Adrenal gland (tissue), 12 donors: ENCODE measurements around the gene SLC35C1. TPM values are rescaled to one million over a fixed set of nuclear protein-coding genes. Genes with fewer than 3 reads are reported as not detected.

Source experiments
- DNase-seq, 7 donors: peaks; one replicate each; pipeline ENCODE4 v3.0.0-alpha.2; 2019 to 2020
- H3K27ac ChIP-seq, 5 donors: fragments of 200-600 bp; sonication (generic) in 4 of 5; 1 replicate in 3 of 5; 2 replicates in 2 of 5; pipeline versions ENCODE4 v1.5.1 to v1.8.0; 2016 to 2020; ENCODE audit warnings: mild to moderate bottlenecking in 1 of 5
- H3K27me3 ChIP-seq: fragments of 200-600 bp; 2 replicates; pipeline ENCODE4 v1.8.0; 2021
- H3K36me3 ChIP-seq, 2 donors: fragments of 200-600 bp; replicated peaks in 1 of 2; 1 replicate in 1 of 2; 2 replicates in 1 of 2; pipeline versions ENCODE4 v1.5.1 to v1.8.0; 2018 to 2022
- H3K4me1 ChIP-seq, 2 donors: fragments of 200-600 bp; replicated peaks in 1 of 2; 1 replicate in 1 of 2; 2 replicates in 1 of 2; pipeline versions ENCODE4 v1.5.1 to v1.8.0; 2018 to 2021
- H3K4me3 ChIP-seq, 4 donors: fragments of 200-600 bp; sonication (generic) in 3 of 4; one replicate each; pipeline ENCODE4 v1.5.1; 2016 to 2018
- H3K9me3 ChIP-seq, 3 donors: fragments of 200-600 bp; sonication (generic) in 1 of 3; replicated peaks in 1 of 3; 1 replicate in 2 of 3; 2 replicates in 1 of 3; pipeline versions ENCODE4 v1.5.1 to v1.8.0; 2016 to 2021
- CTCF ChIP-seq, 6 experiments: fragments of 450-650 bp in 4 of 6; fragments of 200-600 bp in 2 of 6; sonication (generic) in 1 of 6; IDR thresholded peaks; 1 replicate in 5 of 6; 2 replicates in 1 of 6; pipeline versions ENCODE4 v1.5.1 to v1.8.0; 2016 to 2021; ENCODE audit warnings: antibody characterized with exemption in 6 of 6, mild to moderate bottlenecking in 2 of 6, moderate library complexity in 1 of 6
- POLR2A ChIP-seq, 2 donors: fragments of 450-650 bp; IDR thresholded peaks; one replicate each; pipeline ENCODE4 v1.6.1; 2017; ENCODE audit warnings: antibody characterized with exemption in 2 of 2, mild to moderate bottlenecking in 2 of 2, moderate library complexity in 1 of 2
- WGBS, 4 donors: extraction: QIAGEN DNeasy Blood & Tissue Kit in 2 of 4; methylation state at CpG; one replicate each; pipeline versions ENCODE4 v1.1.5 to v1.1.7; 2013 to 2017; 5-methylcytosine and 5-hydroxymethylcytosine counted together
- intact Hi-C, 2 donors: fragments of 100-400 bp; cut with DNase I; formaldehyde crosslinking; loops; one replicate each; pipeline versions ENCODE4 v1.14.1 to v1.15.0; 2022 to 2023
- polyA plus RNA-seq, 3 donors: library from polyadenylated mRNA; stranded (reverse); fragments of 200-250 nt in 2 of 3; fragments of 350-450 nt in 1 of 3; fragmentation: Illumina TruSeq in 1 of 3; extraction: RNeasy Lipid Tissue Mini Kit (QIAGEN cat#74804) in 1 of 3; gene quantifications; one replicate each; pipeline ENCODE4 v1.2.3, GENCODE V29; 2013 to 2014
- total RNA-seq, 9 donors: library from RNA; depleted of rRNA in 4 of 9; stranded (reverse); fragments of >200 nt in 4 of 9; fragments of 120-200 nt in 1 of 9; fragmentation: NEBNext Ultra II Directional in 1 of 9; extraction: Animal tissue kit (Norgen Biotek cat#: 25700) in 1 of 9; gene quantifications; one replicate each; pipeline versions ENCODE4 v1.1.0 to v1.2.4, GENCODE V29; 2013 to 2023
- donor health status: healthy with polysubstance abuse.
- donor health status: Bipolar disorder and iron deficiency.
- donor health status: DM: yes; HTN: yes; CAD: no.
- donor health status: DM: no; HTN: no; CAD: no.
- donor health status: DM: no; HTN: no; CAD: no.
- donor health status: DM: yes; HTN: yes; CAD: no.

Gene SLC35C1
- total and polyA plus RNA-seq, 12 donors: 4.4 to 17.3 (median 10.1) TPM

GRCh38 chr11:45757672-45758071, 47.3 kb upstream of the SLC35C1 start:
- Histone ChIP-seq H3K4me3 (no peak overlapping the region), H3K27ac (no peak overlapping the region), H3K36me3 (no peaks in the 10 kb centered on the region), H3K27me3 (no peaks in the 10 kb centered on the region), H3K9me3 (no peaks in the 10 kb centered on the region), H3K4me1 (peaks cover 0 to 11% of the 10 kb centered on the region in 2 donors)
- no peak for DNase-seq
- WGBS, 4 donors: 71 to 83% (median 81%) methylated on average over 7 of the region's 7 CpGs
- TF ChIP-seq POLR2A (IDR thresholded peaks at IDR 0.05): no peak
- no peak for TF ChIP-seq CTCF (IDR thresholded peaks at IDR 0.05)
- intact Hi-C loops: loop anchor here in 1 of 2 donors (10.0 kb wide), 1 partner anchor 103 kb away; no protein-coding TSS in a partner anchor

GRCh38 chr11:45761659-45762058, 43.3 kb upstream of the SLC35C1 start:
- TF ChIP-seq CTCF (IDR thresholded peaks at IDR 0.05) (no peak), POLR2A (IDR thresholded peaks at IDR 0.05) (no peak)
- no peak overlapping the region for H3K4me3 ChIP-seq
- H3K27ac ChIP-seq: no peak overlapping the region
- 89 to 95% (median 93%) methylated on average over 6 of the region's 6 CpGs for WGBS, 4 donors
- no peaks in the 10 kb centered on the region for H3K27me3 ChIP-seq
- intact Hi-C loops: no loop called here
- no peak for DNase-seq
- H3K9me3 ChIP-seq: no peaks in the 10 kb centered on the region
- no peaks in the 10 kb centered on the region for H3K4me1 ChIP-seq
- H3K36me3 ChIP-seq: no peaks in the 10 kb centered on the region

GRCh38 chr11:45765107-45765668, 39.8 kb upstream of the SLC35C1 start:
- intact Hi-C loops: no loop called here
- no peaks in the 10 kb centered on the region for H3K9me3 ChIP-seq
- no peak overlapping the region for H3K4me3 ChIP-seq
- H3K27me3 ChIP-seq: no peaks in the 10 kb centered on the region
- no peak for DNase-seq
- 71 to 81% (median 77%) methylated on average over 8 of the region's 8 CpGs for WGBS, 4 donors
- TF ChIP-seq CTCF (IDR thresholded peaks at IDR 0.05): no peak
- no peak for TF ChIP-seq POLR2A (IDR thresholded peaks at IDR 0.05)
- H3K27ac ChIP-seq: no peak overlapping the region
- no peaks in the 10 kb centered on the region for H3K36me3 ChIP-seq
- H3K4me1 ChIP-seq: no peaks in the 10 kb centered on the region

- TF ChIP-seq CTCF (IDR thresholded peaks at IDR 0.05): no peak
- no peak for TF ChIP-seq POLR2A (IDR thresholded peaks at IDR 0.05)
- intact Hi-C loops: no loop called here
- Histone ChIP-seq H3K4me1 (no peaks in the 10 kb centered on the region), H3K27me3 (no peaks in the 10 kb centered on the region), H3K27ac (no peak overlapping the region), H3K4me3 (no peak overlapping the region), H3K36me3 (no peaks in the 10 kb centered on the region), H3K9me3 (no peaks in the 10 kb centered on the region)
- 80 to 90% (median 88%) methylated on average over 4 of the region's 4 CpGs for WGBS, 4 donors
- DNase-seq: no peak
Observed at GRCh38 chr11:45765836-45766235, 39.1 kb upstream of the SLC35C1 start.
